Body of pancreas (tissue), 4 donors: ENCODE data around the gene LRRIQ1. TPM values are rescaled to one million over a fixed set of nuclear protein-coding genes. Genes with fewer than 3 reads are reported as not detected.

Experiments
- ATAC-seq: fragments of 150-250 bp; one replicate; pipeline ENCODE4 v1.9.1; 2016
- DNase-seq, 4 donors: peaks; one replicate each; pipeline ENCODE4 v3.0.0-alpha.2; 2019
- H3K27ac ChIP-seq, 4 donors: fragments of 200-600 bp; sonication (generic); 1 replicate in 3 of 4; 2 replicates in 1 of 4; pipeline versions ENCODE4 v1.5.1 to v1.6.1; 2016 to 2019; ENCODE audit warnings: mild to moderate bottlenecking in 1 of 4, mixed read lengths in 1 of 4, moderate library complexity in 1 of 4
- H3K27me3 ChIP-seq, 2 donors: fragments of 200-600 bp; sonication (generic); one replicate each; pipeline ENCODE4 v1.6.0; 2016; ENCODE audit warnings: mild to moderate bottlenecking in 1 of 2
- H3K36me3 ChIP-seq, 2 donors: fragments of 200-600 bp; sonication (generic); replicated peaks in 1 of 2; 2 replicates each; pipeline ENCODE4 v1.5.1; 2016; ENCODE audit warnings: low read depth in 2 of 2; ENCODE audit not compliant: insufficient read depth in 1 of 2
- H3K4me1 ChIP-seq: fragments of 200-600 bp; sonication (generic); one replicate; pipeline ENCODE4 v1.6.0; 2016
- H3K4me3 ChIP-seq, 2 donors: fragments of 200-600 bp; sonication (generic); 1 replicate in 1 of 2; 2 replicates in 1 of 2; pipeline ENCODE4 v1.5.1; 2016 to 2019
- H3K9me3 ChIP-seq, 3 donors: fragments of 200-600 bp; sonication (generic); 1 replicate in 2 of 3; 2 replicates in 1 of 3; pipeline ENCODE4 v1.5.1; 2016
- POLR2A ChIP-seq, 3 donors: fragments of 450-650 bp; IDR thresholded peaks; one replicate each; pipeline ENCODE4 v1.6.1; 2016; ENCODE audit warnings: antibody characterized with exemption in 3 of 3, mild to moderate bottlenecking in 2 of 3
- WGBS, 2 donors: methylation state at CpG; one replicate each; pipeline ENCODE4 v1.1.5; 2017; 5-methylcytosine and 5-hydroxymethylcytosine counted together
- intact Hi-C: fragments of 100-400 bp; cut with DNase I; formaldehyde crosslinking; loops from one replicate; pipeline ENCODE4 v1.15.1; 2023
- total RNA-seq, 2 donors: library from RNA; depleted of rRNA; stranded (reverse); fragments of >200 nt; gene quantifications; one replicate each; pipeline ENCODE4 v1.1.0, GENCODE V29; 2016
- TF ChIP-seq, protein P1 (sequence below), 7 experiments: fragments of 450-650 bp in 4 of 7; fragments of 200-600 bp in 3 of 7; sonication (generic) in 3 of 7; IDR thresholded peaks; one replicate each; pipeline ENCODE4 v1.5.1; 2016 to 2019; ENCODE audit warnings: antibody characterized with exemption in 7 of 7

The LRRIQ1 gene
- total RNA-seq, 2 donors from 2014 or later: 1.0 to 3.6 TPM

GRCh38 chr12:85005615-85006014 is 30.5 kb upstream of the LRRIQ1 start:
- no peak for ATAC-seq
- no peak for DNase-seq
- Histone ChIP-seq H3K4me1 (peaks cover 17% of the 10 kb centered on the region), H3K4me3 (no peak overlapping the region), H3K27me3 (no peaks in the 10 kb centered on the region), H3K36me3 (no peaks in the 10 kb centered on the region), H3K27ac (no peak overlapping the region), H3K9me3 (no peaks in the 10 kb centered on the region)
- intact Hi-C loops: no loop called here
- WGBS, 2 donors: 69 to 88% methylated on average over 1 of the region's 1 CpG
- TF ChIP-seq, protein P1, sequence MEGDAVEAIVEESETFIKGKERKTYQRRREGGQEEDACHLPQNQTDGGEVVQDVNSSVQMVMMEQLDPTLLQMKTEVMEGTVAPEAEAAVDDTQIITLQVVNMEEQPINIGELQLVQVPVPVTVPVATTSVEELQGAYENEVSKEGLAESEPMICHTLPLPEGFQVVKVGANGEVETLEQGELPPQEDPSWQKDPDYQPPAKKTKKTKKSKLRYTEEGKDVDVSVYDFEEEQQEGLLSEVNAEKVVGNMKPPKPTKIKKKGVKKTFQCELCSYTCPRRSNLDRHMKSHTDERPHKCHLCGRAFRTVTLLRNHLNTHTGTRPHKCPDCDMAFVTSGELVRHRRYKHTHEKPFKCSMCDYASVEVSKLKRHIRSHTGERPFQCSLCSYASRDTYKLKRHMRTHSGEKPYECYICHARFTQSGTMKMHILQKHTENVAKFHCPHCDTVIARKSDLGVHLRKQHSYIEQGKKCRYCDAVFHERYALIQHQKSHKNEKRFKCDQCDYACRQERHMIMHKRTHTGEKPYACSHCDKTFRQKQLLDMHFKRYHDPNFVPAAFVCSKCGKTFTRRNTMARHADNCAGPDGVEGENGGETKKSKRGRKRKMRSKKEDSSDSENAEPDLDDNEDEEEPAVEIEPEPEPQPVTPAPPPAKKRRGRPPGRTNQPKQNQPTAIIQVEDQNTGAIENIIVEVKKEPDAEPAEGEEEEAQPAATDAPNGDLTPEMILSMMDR (IDR thresholded peaks at IDR 0.05): no peak
- no peak for TF ChIP-seq POLR2A (IDR thresholded peaks at IDR 0.05)

DNA sequence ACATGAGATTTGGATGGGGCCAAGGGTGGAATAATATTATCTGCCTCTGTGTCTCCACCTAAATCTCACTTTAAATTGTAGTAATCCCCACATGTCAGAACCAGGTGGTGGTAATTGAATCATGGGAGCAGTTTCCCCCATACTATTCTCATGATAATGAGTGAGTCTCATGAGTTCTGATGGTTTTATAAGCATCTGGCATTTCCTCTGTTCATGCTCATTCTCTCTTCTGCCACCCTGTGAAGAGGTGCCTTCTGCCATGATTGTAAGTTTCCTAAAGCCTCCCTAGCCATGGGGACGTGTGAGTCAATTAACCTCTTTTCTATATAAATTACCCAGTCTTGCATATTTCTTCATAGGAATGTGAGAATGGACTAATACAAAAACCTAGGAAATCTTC is 29.9 kb upstream of the LRRIQ1 start:
- H3K9me3 ChIP-seq: no peaks in the 10 kb centered on the region
- 71 to 86% methylated on average over 1 of the region's 1 CpG for WGBS, 2 donors
- H3K27me3 ChIP-seq: no peaks in the 10 kb centered on the region
- DNase-seq: no peak
- peaks cover 17% of the 10 kb centered on the region for H3K4me1 ChIP-seq
- intact Hi-C loops: no loop called here
- H3K4me3 ChIP-seq: no peak overlapping the region
- no peak for TF ChIP-seq POLR2A (IDR thresholded peaks at IDR 0.05)
- TF ChIP-seq, protein P1 (IDR thresholded peaks at IDR 0.05): no peak
- ATAC-seq: no peak
- H3K27ac ChIP-seq: no peak overlapping the region
- H3K36me3 ChIP-seq: no peaks in the 10 kb centered on the region

DNA sequence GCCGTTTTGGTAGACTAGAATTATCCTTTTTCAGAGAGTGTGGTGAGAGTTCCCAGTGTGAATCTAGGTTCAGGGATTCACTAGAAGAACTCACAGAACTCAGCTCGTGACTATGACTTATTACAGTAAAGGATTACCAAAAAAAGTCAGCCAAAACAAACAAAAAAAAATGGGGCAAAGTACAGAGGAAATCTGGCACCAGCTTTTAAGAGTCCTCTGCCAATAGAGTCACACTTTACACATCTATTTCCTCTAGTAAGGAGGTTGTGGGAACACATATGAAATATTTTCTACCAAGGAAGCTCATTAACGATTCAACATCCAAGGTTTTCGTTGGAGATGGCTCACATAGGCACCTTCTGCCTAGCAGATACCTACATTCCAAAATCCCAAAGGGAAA is 28.3 kb upstream of the LRRIQ1 start:
- intact Hi-C loops: no loop called here

DNA sequence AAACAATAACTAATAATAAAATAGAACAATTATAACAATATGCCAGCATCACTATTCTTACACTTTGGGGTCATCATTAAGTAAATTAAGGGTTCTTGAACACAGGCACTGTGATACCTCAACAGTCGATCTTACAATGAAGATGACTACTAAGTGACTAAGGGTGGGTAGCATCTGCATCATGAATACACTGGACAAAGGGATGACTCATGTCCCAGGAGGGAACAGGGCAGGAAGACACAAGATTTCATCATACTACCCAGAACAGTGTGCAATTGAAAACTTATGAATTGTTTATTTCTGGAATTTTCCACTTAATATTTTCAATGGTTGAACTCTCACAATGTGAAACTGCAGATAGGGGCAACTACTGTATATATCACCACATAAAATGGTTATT is 19.7 kb upstream of the LRRIQ1 start:
- DNase-seq (no peak), ATAC-seq (no peak)
- intact Hi-C loops: no loop called here
- H3K9me3 ChIP-seq: no peaks in the 10 kb centered on the region
- H3K27me3 ChIP-seq: no peaks in the 10 kb centered on the region
- no peaks in the 10 kb centered on the region for H3K36me3 ChIP-seq
- no peak overlapping the region for H3K27ac ChIP-seq
- TF ChIP-seq POLR2A (IDR thresholded peaks at IDR 0.05): no peak
- TF ChIP-seq, protein P1 (IDR thresholded peaks at IDR 0.05): no peak
- no peaks in the 10 kb centered on the region for H3K4me1 ChIP-seq
- H3K4me3 ChIP-seq: no peak overlapping the region
- 58 to 71% methylated on average over 1 of the region's 1 CpG for WGBS, 2 donors

More for the DNA sequence above, 28.3 kb upstream of the LRRIQ1 start:
- no peak overlapping the region for H3K4me3 ChIP-seq
- H3K9me3 ChIP-seq: no peaks in the 10 kb centered on the region
- no peaks in the 10 kb centered on the region for H3K36me3 ChIP-seq
- H3K4me1 ChIP-seq: peaks cover 17% of the 10 kb centered on the region
- peak; percentile 99 for ATAC-seq
- TF ChIP-seq POLR2A (IDR thresholded peaks at IDR 0.05): no peak
- TF ChIP-seq, protein P1 (IDR thresholded peaks at IDR 0.05): no peak
- no peaks in the 10 kb centered on the region for H3K27me3 ChIP-seq
- 21% methylated on average over 4 of the region's 4 CpGs for WGBS, 2 donors
- H3K27ac ChIP-seq: peak overlapping the region in 3 of 4 donors; percentile 14 to 34 (median 21)
- DNase-seq: peak in 3 of 4 donors; percentile 12 to 46 (median 16)

DNA sequence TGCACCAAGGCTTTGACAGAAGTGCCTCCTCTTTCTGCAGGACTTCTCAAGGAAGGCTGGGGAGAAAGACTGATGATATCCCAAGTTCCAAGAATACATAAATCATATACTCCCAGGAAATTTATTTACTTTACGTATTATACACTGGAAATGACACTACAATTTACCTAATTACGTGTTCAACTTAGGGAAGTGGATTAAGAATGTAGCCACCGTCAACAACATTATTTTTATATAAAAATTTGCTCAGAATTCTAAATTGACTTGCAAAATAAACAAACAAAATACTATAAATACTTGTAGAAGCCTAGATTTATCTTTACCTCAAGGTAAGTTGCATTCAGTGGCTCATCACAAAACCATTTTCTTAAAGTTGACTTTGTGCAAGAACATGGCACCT is 19.0 kb upstream of the LRRIQ1 start:
- no peaks in the 10 kb centered on the region for H3K27me3 ChIP-seq
- 79 to 80% methylated on average over 3 of the region's 3 CpGs for WGBS, 2 donors
- no peak overlapping the region for H3K27ac ChIP-seq
- H3K36me3 ChIP-seq: no peaks in the 10 kb centered on the region
- intact Hi-C loops: no loop called here
- H3K4me1 ChIP-seq: no peaks in the 10 kb centered on the region
- DNase-seq (no peak), ATAC-seq (no peak)
- H3K4me3 ChIP-seq: no peak overlapping the region
- no peak for TF ChIP-seq POLR2A (IDR thresholded peaks at IDR 0.05)
- TF ChIP-seq, protein P1 (IDR thresholded peaks at IDR 0.05): no peak
- H3K9me3 ChIP-seq: no peaks in the 10 kb centered on the region
